ENCODE results near the gene ETV3L.
"Not testable (repeated sequence)": the region's sequence is repeated elsewhere in the genome, so short reads cannot be mapped to it uniquely, and the experiment has no call there.

Gene ETV3L

GRCh38 chr1:157077394-157077793 lies 22.2 kb downstream of the ETV3L start:
- no peak for DNase-seq (ENCODE audit: low read depth, low spot score)

GRCh38 chr1:157073944-157074685 lies 25.5 kb downstream of the ETV3L start:
- DNase-seq (ENCODE audit: low read depth, low spot score): no peak

- DNase-seq (ENCODE audit: low read depth, low spot score): no peak
Measured at GRCh38 chr1:157069601-157070000, 30.0 kb downstream of the ETV3L start.

GRCh38 chr1:157059241-157059640 lies 40.4 kb downstream of the ETV3L start:
- not testable (repeated sequence) for DNase-seq (ENCODE audit: low read depth, low spot score)

- DNase-seq (ENCODE audit: low read depth, low spot score): no peak
Measured at GRCh38 chr1:157056269-157056668, 43.3 kb downstream of the ETV3L start.

- DNase-seq (ENCODE audit: low read depth, low spot score): not testable (repeated sequence)
Measured at GRCh38 chr1:157055729-157056128, 43.9 kb downstream of the ETV3L start.

GRCh38 chr1:157050836-157051235 lies 48.8 kb downstream of the ETV3L start:
- no peak for DNase-seq (ENCODE audit: low read depth, low spot score)

- no peak for DNase-seq (ENCODE audit: low read depth, low spot score)
Measured at GRCh38 chr1:157047062-157047410, 52.6 kb downstream of the ETV3L start.

- DNase-seq (ENCODE audit: low read depth, low spot score): peak; percentile 61
Measured at GRCh38 chr1:157045250-157046218, 54.1 kb downstream of the ETV3L start, which contains the start of gene ARHGEF11. TSS of gene ARHGEF11 (minus strand) at chr1:157045742. CDS start at chr1:157044330, 1,412 bp downstream.

GRCh38 chr1:157044326-157044725 lies 55.3 kb downstream of the ETV3L start:
- DNase-seq (ENCODE audit: low read depth, low spot score): no peak

GRCh38 chr1:157043685-157044084 lies 55.9 kb downstream of the ETV3L start:
- DNase-seq (ENCODE audit: low read depth, low spot score): no peak

- no peak for DNase-seq (ENCODE audit: low read depth, low spot score)
Measured at GRCh38 chr1:157042846-157043245, 56.8 kb downstream of the ETV3L start.
